SK-N-SH (cell line): Measurements from ENCODE around the gene INPP5E. TPM values are rescaled to one million over a fixed set of nuclear protein-coding genes. Genes with fewer than 3 reads are reported as not detected.

Source experiments
- CTCF ChIA-PET: fragments of 300-600, 350-600 bp; formaldehyde crosslinking; extraction: SDS; loops from one replicate; lab custom pipeline; 2021; lab: Yijun Ruan, JAX
- POLR2A ChIA-PET: fragments of 350-600 bp; sonication (Branson Sonifier 250); formaldehyde crosslinking; extraction: SDS; loops from one replicate; lab custom pipeline; 2020; ENCODE audit warnings: antibody characterized with exemption, inconsistent platforms; lab: Yijun Ruan, JAX
- DNase-seq: peaks from one replicate; pipeline ENCODE4 v3.0.0; 2012
- H2AFZ ChIP-seq: fragments of 200-600 bp; sonication (generic); 2 replicates; pipeline ENCODE4 v1.8.1; 2016; ENCODE audit warnings: antibody characterized with exemption, mild to moderate bottlenecking, low read depth
- H3F3A ChIP-seq: fragments of 200-600 bp; sonication (generic); replicated peaks from 2 replicates; pipeline ENCODE3; 2016; ENCODE audit warnings: antibody characterized with exemption, mild to moderate bottlenecking; ENCODE audit not compliant: insufficient read depth
- H3K27ac ChIP-seq, 2 experiments: fragments of 200-500 bp in 1 of 2; fragments of 200-600 bp in 1 of 2; sonication (Bioruptor generic) in 1 of 2; sonication (generic), shearing (Covaris generic) in 1 of 2; 2 replicates each; pipeline versions ENCODE4 v1.5.1 to v1.6.1; 2014 to 2016; ENCODE audit warnings: low read depth in 2 of 2, inconsistent platforms in 1 of 2, low read length in 1 of 2, mild to moderate bottlenecking in 1 of 2, mixed read lengths in 1 of 2
- H3K27me3 ChIP-seq: fragments of 200-600 bp; sonication (generic), shearing (Covaris generic); 2 replicates; pipeline ENCODE4 v1.6.1; 2016; ENCODE audit warnings: mixed run types; ENCODE audit not compliant: insufficient read depth
- H3K36me3 ChIP-seq, 2 experiments: fragments of 200-500 bp in 1 of 2; fragments of 200-600 bp in 1 of 2; sonication (Bioruptor generic) in 1 of 2; sonication (generic) in 1 of 2; replicated peaks in 1 of 2; 2 replicates each; pipeline versions ENCODE3 to v1.5.1; 2014 to 2016; ENCODE audit warnings: low read length in 1 of 2, mild to moderate bottlenecking in 1 of 2; ENCODE audit not compliant: insufficient read depth in 2 of 2, control insufficient read depth in 1 of 2
- H3K4me1 ChIP-seq, 2 experiments: fragments of 200-500 bp in 1 of 2; fragments of 200-600 bp in 1 of 2; sonication (Bioruptor generic) in 1 of 2; sonication (generic), shearing (Covaris generic) in 1 of 2; 2 replicates each; pipeline versions ENCODE4 v1.5.1 to v1.6.1; 2014 to 2016; ENCODE audit warnings: low read depth in 1 of 2, low read length in 1 of 2, mixed run types in 1 of 2; ENCODE audit not compliant: insufficient read depth in 2 of 2, control insufficient read depth in 1 of 2
- H3K4me2 ChIP-seq: fragments of 200-600 bp; sonication (generic), shearing (Covaris generic); 2 replicates; pipeline ENCODE4 v1.6.1; 2017; ENCODE audit warnings: mixed run types
- H3K4me3 ChIP-seq, 2 experiments: fragments of 200-500 bp in 1 of 2; fragments of 200-600 bp in 1 of 2; sonication (Bioruptor generic) in 1 of 2; sonication (generic), shearing (Covaris generic) in 1 of 2; 2 replicates each; pipeline versions ENCODE4 v1.5.1 to v1.8.1; 2014 to 2016; ENCODE audit warnings: low read depth in 2 of 2, inconsistent platforms in 1 of 2, low read length in 1 of 2, mild to moderate bottlenecking in 1 of 2, mixed read lengths in 1 of 2, moderate library complexity in 1 of 2
- H3K79me2 ChIP-seq: fragments of 200-600 bp; sonication (generic); 2 replicates; pipeline ENCODE4 v1.8.1; 2017; ENCODE audit warnings: mild to moderate bottlenecking; ENCODE audit not compliant: insufficient read depth
- H3K9ac ChIP-seq: fragments of 200-600 bp; sonication (generic); 2 replicates; pipeline ENCODE4 v1.6.1; 2017; ENCODE audit warnings: mixed run types
- H3K9me2 ChIP-seq: fragments of 200-600 bp; sonication (generic); 2 replicates; pipeline ENCODE4 v1.6.1; 2017; ENCODE audit warnings: mixed run types
- H3K9me3 ChIP-seq: fragments of 200-600 bp; sonication (generic); 2 replicates; pipeline ENCODE4 v1.6.1; 2017; ENCODE audit warnings: mixed run types, mild to moderate bottlenecking, moderate library complexity
- H4K20me1 ChIP-seq: fragments of 200-600 bp; sonication (generic); 2 replicates; pipeline ENCODE4 v1.6.1; 2017; ENCODE audit warnings: mild to moderate bottlenecking, mixed run types; ENCODE audit not compliant: insufficient read depth
- ELF1 ChIP-seq: IDR thresholded peaks from 2 replicates; pipeline ENCODE4 v1.4.0; 2012
- EZH2phosphoT487 ChIP-seq: fragments of 200-600 bp; sonication (generic); IDR thresholded peaks from 2 replicates; pipeline ENCODE4 v1.6.1; 2017; ENCODE audit warnings: low read depth, mixed run types, mild to moderate bottlenecking, antibody characterized with exemption, moderate library complexity, borderline replicate concordance
- FOSL2 ChIP-seq: IDR thresholded peaks from 2 replicates; pipeline ENCODE4 v1.4.0; 2012; ENCODE audit warnings: low read depth, mild to moderate bottlenecking, moderate library complexity, borderline replicate concordance
- FOXJ3 ChIP-seq: sonication (generic); formaldehyde crosslinking; IDR thresholded peaks from 2 replicates; pipeline ENCODE4 v1.5.1; 2020; ENCODE audit warnings: mild to moderate bottlenecking, missing genetic modification reagents
- FOXM1 ChIP-seq: IDR thresholded peaks from 2 replicates; pipeline ENCODE4 v1.4.0; 2012; ENCODE audit warnings: low read depth, mild to moderate bottlenecking
- GABPA ChIP-seq: IDR thresholded peaks from 2 replicates; pipeline ENCODE4 v1.4.0; 2012; ENCODE audit warnings: low read depth, mild to moderate bottlenecking
- GATA2 ChIP-seq: sonication (generic); formaldehyde crosslinking; IDR thresholded peaks from 2 replicates; pipeline ENCODE4 v1.5.0; 2020; ENCODE audit warnings: mild to moderate bottlenecking, missing genetic modification reagents
- NRF1 ChIP-seq: IDR thresholded peaks from 2 replicates; pipeline ENCODE4 v1.6.1; 2012; ENCODE audit warnings: low read depth, mild to moderate bottlenecking, low read length
- POLR2AphosphoS5 ChIP-seq: IDR thresholded peaks from 2 replicates; pipeline ENCODE4 v1.6.1; 2012; ENCODE audit warnings: low read depth, low read length
- RAD21 ChIP-seq: IDR thresholded peaks from 2 replicates; pipeline ENCODE4 v1.6.1; 2012; ENCODE audit warnings: mild to moderate bottlenecking, low read length
- RCOR1 ChIP-seq: fragments of 150-350 bp; IDR thresholded peaks from 2 replicates; pipeline ENCODE4 v1.6.1; 2017; ENCODE audit warnings: antibody characterized with exemption, low read length
- SIN3A ChIP-seq: IDR thresholded peaks from 2 replicates; pipeline ENCODE4 v1.6.1; 2012; ENCODE audit warnings: low read depth, mild to moderate bottlenecking, low read length, moderate library complexity, borderline replicate concordance
- SMC3 ChIP-seq: IDR thresholded peaks from 2 replicates; pipeline ENCODE4 v1.6.1; 2012; ENCODE audit warnings: low read depth, low read length, improper control_type of control experiment
- TEAD4 ChIP-seq: IDR thresholded peaks from 2 replicates; pipeline ENCODE4 v1.4.0; 2012; ENCODE audit warnings: mild to moderate bottlenecking, borderline replicate concordance; ENCODE audit not compliant: insufficient read depth
- YY1 ChIP-seq: IDR thresholded peaks from 2 replicates; pipeline ENCODE4 v1.4.0; 2012; ENCODE audit warnings: low read depth, mild to moderate bottlenecking
- WGBS: methylation state at CpG from one replicate; pipeline ENCODE4 v1.1.6; 2017; ENCODE audit warnings: low lambda C conversion rate; 5-methylcytosine and 5-hydroxymethylcytosine counted together
- polyA plus RNA-seq, 3 experiments: library from polyadenylated mRNA; depleted of rRNA; stranded (reverse); fragments of >200 nt; gene quantifications; 2 replicates each; pipeline ENCODE4 v1.2.3, GENCODE V29; 2012
- TF ChIP-seq, protein P1 (sequence below): fragments of 150-350 bp; IDR thresholded peaks from 2 replicates; pipeline ENCODE4 v1.6.1; 2017; ENCODE audit warnings: antibody characterized with exemption, low read length, low read depth, borderline replicate concordance
- TF ChIP-seq, protein P2 (sequence below): IDR thresholded peaks from 2 replicates; pipeline ENCODE4; 2012
- TF ChIP-seq, protein P3 (sequence below): IDR thresholded peaks from 2 replicates; pipeline ENCODE4 v1.4.0; 2012; ENCODE audit warnings: low read depth, borderline replicate concordance
- TF ChIP-seq, protein P4 (sequence below): IDR thresholded peaks from 2 replicates; pipeline ENCODE4 v1.4.0; 2012; ENCODE audit warnings: low read depth

INPP5E gene
- polyA plus RNA-seq, 1 of the 3 experiments (the other 2 are of a cell fraction), result 12.8 TPM

DNA sequence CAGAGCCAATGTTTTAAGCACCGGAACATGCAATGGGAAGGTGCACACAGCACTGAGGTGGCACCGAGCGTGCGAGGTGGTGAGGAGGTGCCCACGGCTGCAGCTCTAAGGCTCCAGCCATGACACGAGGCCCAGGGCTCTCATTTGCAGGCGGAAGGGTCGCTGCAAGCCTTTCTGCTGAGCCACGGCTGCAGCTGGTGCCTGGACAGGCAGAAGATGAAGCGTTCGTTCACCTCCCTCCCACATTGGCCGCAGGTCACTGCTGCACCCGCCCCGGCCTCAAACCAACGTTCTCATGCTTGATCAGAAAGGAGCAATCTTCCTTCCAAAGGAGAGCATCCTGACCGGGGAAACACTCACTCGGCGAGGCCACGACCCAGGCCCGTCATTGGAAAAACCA, 4.5 kb upstream of the INPP5E start:
- Histone ChIP-seq H3K4me1 (peaks cover 0 to 4% of the 10 kb centered on the region in 2 experiments; a peak in 1 of 4 replicates), H3K4me2 (no peak overlapping the region), H2AFZ (no peak overlapping the region), H3K36me3 (peaks cover 29 to 76% of the 10 kb centered on the region in 2 experiments), H3K79me2 (peaks cover 4% of the 10 kb centered on the region; the same call in 1 of the 2 replicates), H3K9me2 (no peaks in the 10 kb centered on the region), H3F3A (peaks cover 30% of the 10 kb centered on the region), H3K9ac (no peak overlapping the region), H4K20me1 (peaks cover 22% of the 10 kb centered on the region), H3K27ac (no peak overlapping the region), H3K4me3 (no peak overlapping the region), H3K9me3 (no peaks in the 10 kb centered on the region), H3K27me3 (no peaks in the 10 kb centered on the region)
- DNase-seq, result no peak
- no peak for TF ChIP-seq EZH2phosphoT487
- no peak for TF ChIP-seq YY1
- TF ChIP-seq SIN3A, result no peak
- TF ChIP-seq, protein P1, sequence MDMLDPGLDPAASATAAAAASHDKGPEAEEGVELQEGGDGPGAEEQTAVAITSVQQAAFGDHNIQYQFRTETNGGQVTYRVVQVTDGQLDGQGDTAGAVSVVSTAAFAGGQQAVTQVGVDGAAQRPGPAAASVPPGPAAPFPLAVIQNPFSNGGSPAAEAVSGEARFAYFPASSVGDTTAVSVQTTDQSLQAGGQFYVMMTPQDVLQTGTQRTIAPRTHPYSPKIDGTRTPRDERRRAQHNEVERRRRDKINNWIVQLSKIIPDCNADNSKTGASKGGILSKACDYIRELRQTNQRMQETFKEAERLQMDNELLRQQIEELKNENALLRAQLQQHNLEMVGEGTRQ, result no peak
- no peak for TF ChIP-seq RCOR1
- no peak for TF ChIP-seq ELF1
- TF ChIP-seq, protein P2, sequence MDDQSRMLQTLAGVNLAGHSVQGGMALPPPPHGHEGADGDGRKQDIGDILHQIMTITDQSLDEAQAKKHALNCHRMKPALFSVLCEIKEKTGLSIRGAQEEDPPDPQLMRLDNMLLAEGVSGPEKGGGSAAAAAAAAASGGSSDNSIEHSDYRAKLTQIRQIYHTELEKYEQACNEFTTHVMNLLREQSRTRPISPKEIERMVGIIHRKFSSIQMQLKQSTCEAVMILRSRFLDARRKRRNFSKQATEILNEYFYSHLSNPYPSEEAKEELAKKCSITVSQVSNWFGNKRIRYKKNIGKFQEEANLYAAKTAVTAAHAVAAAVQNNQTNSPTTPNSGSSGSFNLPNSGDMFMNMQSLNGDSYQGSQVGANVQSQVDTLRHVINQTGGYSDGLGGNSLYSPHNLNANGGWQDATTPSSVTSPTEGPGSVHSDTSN, result no peak
- TF ChIP-seq GABPA, result no peak
- TF ChIP-seq NRF1, result no peak
- TF ChIP-seq POLR2AphosphoS5, result no peak
- TF ChIP-seq SMC3, result no peak
- no peak for TF ChIP-seq FOSL2
- TF ChIP-seq, protein P3, sequence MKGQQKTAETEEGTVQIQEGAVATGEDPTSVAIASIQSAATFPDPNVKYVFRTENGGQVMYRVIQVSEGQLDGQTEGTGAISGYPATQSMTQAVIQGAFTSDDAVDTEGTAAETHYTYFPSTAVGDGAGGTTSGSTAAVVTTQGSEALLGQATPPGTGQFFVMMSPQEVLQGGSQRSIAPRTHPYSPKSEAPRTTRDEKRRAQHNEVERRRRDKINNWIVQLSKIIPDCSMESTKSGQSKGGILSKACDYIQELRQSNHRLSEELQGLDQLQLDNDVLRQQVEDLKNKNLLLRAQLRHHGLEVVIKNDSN, result no peak
- no peak for TF ChIP-seq FOXJ3 (CRISPR knock-in tag)
- TF ChIP-seq TEAD4, result no peak
- no peak for TF ChIP-seq GATA2
- ChIA-PET POLR2A (no interaction called here), CTCF (interaction anchor here (0.8 kb wide), 1 partner anchor 274 kb away, joined by 3 read pairs; no protein-coding TSS in a partner anchor)
- WGBS, result 95% methylated on average over 15 of the region's 20 CpGs

DNA sequence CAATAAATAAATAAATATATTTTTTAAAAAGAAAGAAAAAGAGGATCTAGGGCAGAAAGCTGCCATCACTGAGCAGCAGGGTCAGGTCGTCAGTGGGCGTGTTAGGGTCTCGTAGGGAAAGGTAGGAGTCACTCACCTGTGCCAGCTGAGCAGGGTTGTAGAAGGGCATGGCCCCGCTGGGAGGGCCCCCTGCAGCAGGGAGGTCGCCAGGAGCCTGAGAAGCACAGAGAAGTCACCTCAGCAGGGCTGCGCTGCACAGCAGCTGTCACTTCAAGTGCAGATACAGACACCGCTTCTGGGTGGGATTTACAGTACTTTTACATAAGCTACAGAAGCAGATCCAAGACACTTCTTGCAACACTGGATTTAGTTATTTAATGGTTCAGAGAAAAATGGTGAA, 4.0 kb upstream of the INPP5E start:
- H3K4me1 ChIP-seq, result peaks cover 0 to 4% of the 10 kb centered on the region in 2 experiments; a peak in 1 of 4 replicates
- POLR2A ChIA-PET, result no interaction called here
- no peaks in the 10 kb centered on the region for H3K27me3 ChIP-seq
- no peak overlapping the region for H3K4me3 ChIP-seq
- H3F3A ChIP-seq, result peaks cover 30% of the 10 kb centered on the region
- TF ChIP-seq RAD21 (no peak), FOXJ3 (CRISPR knock-in tag) (no peak), FOXM1 (no peak), NRF1 (no peak)
- TF ChIP-seq, protein P1, result no peak
- TF ChIP-seq, protein P4, sequence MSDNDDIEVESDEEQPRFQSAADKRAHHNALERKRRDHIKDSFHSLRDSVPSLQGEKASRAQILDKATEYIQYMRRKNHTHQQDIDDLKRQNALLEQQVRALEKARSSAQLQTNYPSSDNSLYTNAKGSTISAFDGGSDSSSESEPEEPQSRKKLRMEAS, result no peak
- TF ChIP-seq, all 33 proteins: peak for 0
- no peaks in the 10 kb centered on the region for H3K9me3 ChIP-seq
- H3K79me2 ChIP-seq, result peaks cover 8% of the 10 kb centered on the region
- H3K27ac ChIP-seq, result no peak overlapping the region
- no peak overlapping the region for H3K4me2 ChIP-seq
- H2AFZ ChIP-seq, result no peak overlapping the region
- H3K36me3 ChIP-seq, result peaks cover 29 to 71% of the 10 kb centered on the region in 2 experiments
- no peak for DNase-seq
- no peak overlapping the region for H3K9ac ChIP-seq
- peaks cover 23% of the 10 kb centered on the region for H4K20me1 ChIP-seq
- WGBS, result 90% methylated on average over 5 of the region's 7 CpGs
- no peaks in the 10 kb centered on the region for H3K9me2 ChIP-seq
- CTCF ChIA-PET, result interaction anchor here (0.6 to 1.4 kb wide), 3 partner anchors 15 to 468 kb away, joined by 3 to 4 read pairs (median 3); no protein-coding TSS in a partner anchor
